Common myeloid progenitor, CD34-positive (primary cell): ENCODE results near the gene PI4K2A.

ENCODE experiments used
- CTCF ChIA-PET: fragments of 350-600 bp; sonication (Branson Sonifier 250); formaldehyde crosslinking; loops from one replicate; lab custom pipeline; 2021; ENCODE audit warnings: antibody characterized with exemption; lab: Charles Lee
- POLR2A ChIA-PET: fragments of 350-600 bp; sonication (Branson Sonifier 250); formaldehyde crosslinking; loops from one replicate; lab custom pipeline; 2021; ENCODE audit warnings: antibody characterized with exemption; lab: Charles Lee
- DNase-seq, 3 donors: peaks; one replicate each; pipeline versions ENCODE4 v3.0.0 to v3.0.0-alpha.2; 2013
- H3K27ac ChIP-seq, 2 experiments: 1 replicate in 1 of 2; 2 replicates in 1 of 2; pipeline ENCODE4 v1.7.0; 2013; ENCODE audit warnings: inconsistent platforms in 2 of 2, low read length in 2 of 2, mild to moderate bottlenecking in 2 of 2, low read depth in 1 of 2, moderate library complexity in 1 of 2; ENCODE audit not compliant: severe bottlenecking in 2 of 2, insufficient read depth in 1 of 2, poor library complexity in 1 of 2
- H3K27me3 ChIP-seq, 5 experiments: replicated peaks in 2 of 5; 1 replicate in 3 of 5; 2 replicates in 2 of 5; pipeline versions ENCODE4 v1.6.1 to v1.7.0; 2013; ENCODE audit warnings: low read length in 4 of 5, mild to moderate bottlenecking in 2 of 5, moderate library complexity in 2 of 5, inconsistent platforms in 1 of 5; ENCODE audit not compliant: insufficient read depth in 5 of 5, control insufficient read depth in 4 of 5
- H3K36me3 ChIP-seq, 4 experiments: 1 replicate in 2 of 4; 2 replicates in 2 of 4; pipeline versions ENCODE4 v1.6.1 to v1.7.0; 2013; ENCODE audit warnings: low read length in 3 of 4, control low read depth in 1 of 4, mild to moderate bottlenecking in 1 of 4; ENCODE audit not compliant: control insufficient read depth in 4 of 4, insufficient read depth in 4 of 4
- H3K4me1 ChIP-seq, 4 experiments: 1 replicate in 3 of 4; 2 replicates in 1 of 4; pipeline versions ENCODE4 v1.6.1 to v1.7.1; 2013; ENCODE audit warnings: low read length in 3 of 4, mild to moderate bottlenecking in 3 of 4, control low read depth in 1 of 4, inconsistent platforms in 1 of 4, moderate library complexity in 1 of 4; ENCODE audit not compliant: control insufficient read depth in 4 of 4, insufficient read depth in 4 of 4; ENCODE audit errors: control extremely low read depth in 1 of 4
- H3K4me3 ChIP-seq, 7 experiments: 1 replicate in 4 of 7; 2 replicates in 3 of 7; pipeline versions ENCODE4 v1.5.1 to v1.7.0; 2013; ENCODE audit warnings: mild to moderate bottlenecking in 7 of 7, low read length in 6 of 7, moderate library complexity in 6 of 7, inconsistent platforms in 2 of 7, low read depth in 2 of 7, control low read depth in 1 of 7; ENCODE audit not compliant: insufficient read depth in 4 of 7, control insufficient read depth in 1 of 7; ENCODE audit errors: extremely low read depth in 1 of 7
- H3K9me3 ChIP-seq, 5 experiments: 1 replicate in 4 of 5; 2 replicates in 1 of 5; pipeline versions ENCODE4 v1.6.1 to v1.7.1; 2013; ENCODE audit warnings: low read length in 4 of 5, mild to moderate bottlenecking in 2 of 5, inconsistent platforms in 1 of 5, low read depth in 1 of 5, moderate library complexity in 1 of 5; ENCODE audit not compliant: control insufficient read depth in 4 of 5, insufficient read depth in 2 of 5; ENCODE audit errors: control extremely low read depth in 1 of 5
- WGBS: methylation state at CpG from one replicate; pipeline ENCODE4 v1.1.5; 2013; ENCODE audit not compliant: insufficient coverage; 5-methylcytosine and 5-hydroxymethylcytosine counted together

Gene PI4K2A

GRCh38 chr10:97598407-97599271 is 41.8 kb upstream of the PI4K2A start:
- Histone ChIP-seq H3K36me3 (no peaks in the 10 kb centered on the region), H3K27ac (no peak overlapping the region), H3K4me1 (peaks cover 0 to 2% (median 0%) of the 10 kb centered on the region in 4 experiments), H3K27me3 (peaks cover 0 to 4% (median 0%) of the 10 kb centered on the region in 5 experiments), H3K4me3 (no peak overlapping the region), H3K9me3 (no peaks in the 10 kb centered on the region)
- WGBS = 98% methylated on average over 9 of the region's 19 CpGs
- ChIA-PET CTCF (interaction anchor here (1.2 to 2.4 kb wide), 3 partner anchors 12 to 26 kb away, joined by 3 to 8 read pairs (median 8); partner anchors contain the start of gene ANKRD2), POLR2A (interaction anchor here (0.7 kb wide), 1 partner anchor 28 kb away, joined by 3 read pairs; no protein-coding TSS in a partner anchor)
- DNase-seq = no peak

GRCh38 chr10:97599272-97599619 is 41.2 kb upstream of the PI4K2A start:
- ChIA-PET CTCF (interaction anchor here (1.2 to 1.6 kb wide), 2 partner anchors 13 to 28 kb away, joined by 3 read pairs; no protein-coding TSS in a partner anchor), POLR2A (no interaction called here)
- H3K27ac ChIP-seq = no peak overlapping the region
- H3K36me3 ChIP-seq = no peaks in the 10 kb centered on the region
- H3K27me3 ChIP-seq = peaks cover 0 to 4% (median 0%) of the 10 kb centered on the region in 5 experiments
- H3K9me3 ChIP-seq = no peaks in the 10 kb centered on the region
- peaks cover 0 to 2% (median 0%) of the 10 kb centered on the region in 4 experiments for H3K4me1 ChIP-seq
- no peak overlapping the region for H3K4me3 ChIP-seq
- 94% methylated on average over 3 of the region's 6 CpGs for WGBS
- DNase-seq = no peak

- no peak overlapping the region for H3K27ac ChIP-seq
- peaks cover 0 to 4% (median 0%) of the 10 kb centered on the region in 5 experiments for H3K27me3 ChIP-seq
- no peak overlapping the region for H3K4me3 ChIP-seq
- no peak for DNase-seq
- 100% methylated on average over 1 of the region's 1 CpG for whole genome bisulfite sequencing
- H3K4me1 ChIP-seq = peaks cover 0 to 2% (median 0%) of the 10 kb centered on the region in 4 experiments
- no peaks in the 10 kb centered on the region for H3K9me3 ChIP-seq
- ChIA-PET CTCF (interaction anchor here (0.9 to 1.6 kb wide), 2 partner anchors 25 to 26 kb away, joined by 3 to 4 read pairs; no protein-coding TSS in a partner anchor), POLR2A (no interaction called here)
- no peaks in the 10 kb centered on the region for H3K36me3 ChIP-seq
Measured at GRCh38 chr10:97600616-97601015, 39.9 kb upstream of the PI4K2A start.

GRCh38 chr10:97601268-97602215 is 38.9 kb upstream of the PI4K2A start:
- DNase-seq = no peak
- 95% methylated on average over 17 of the region's 21 CpGs for WGBS
- POLR2A ChIA-PET = no interaction called here
- peaks cover 0 to 4% (median 0%) of the 10 kb centered on the region in 5 experiments for H3K27me3 ChIP-seq
- H3K9me3 ChIP-seq = no peaks in the 10 kb centered on the region
- CTCF ChIA-PET = interaction anchor here (0.9 kb wide), 1 partner anchor 26 kb away, joined by 4 read pairs; no protein-coding TSS in a partner anchor
- peaks cover 0 to 2% (median 0%) of the 10 kb centered on the region in 4 experiments for H3K4me1 ChIP-seq
- H3K27ac ChIP-seq = no peak overlapping the region
- no peaks in the 10 kb centered on the region for H3K36me3 ChIP-seq
- H3K4me3 ChIP-seq = no peak overlapping the region

GRCh38 chr10:97607095-97607636 is 33.3 kb upstream of the PI4K2A start:
- Histone ChIP-seq H3K36me3 (no peaks in the 10 kb centered on the region), H3K27me3 (no peaks in the 10 kb centered on the region), H3K9me3 (no peaks in the 10 kb centered on the region), H3K4me1 (no peaks in the 10 kb centered on the region), H3K4me3 (no peak overlapping the region), H3K27ac (no peak overlapping the region)
- CTCF ChIA-PET = interaction anchor here (0.8 kb wide), 1 partner anchor 15 kb away, joined by 3 read pairs; no protein-coding TSS in a partner anchor
- WGBS = 94% methylated on average over 3 of the region's 5 CpGs
- DNase-seq = no peak
- POLR2A ChIA-PET = no interaction called here

GRCh38 chr10:97608991-97609561 is 31.4 kb upstream of the PI4K2A start:
- Histone ChIP-seq H3K9me3 (no peaks in the 10 kb centered on the region), H3K4me3 (no peak overlapping the region), H3K27me3 (no peaks in the 10 kb centered on the region), H3K4me1 (no peaks in the 10 kb centered on the region), H3K27ac (no peak overlapping the region), H3K36me3 (no peaks in the 10 kb centered on the region)
- POLR2A ChIA-PET = no interaction called here
- no peak for DNase-seq
- CTCF ChIA-PET = no interaction called here
- 100% methylated on average over 4 of the region's 13 CpGs for WGBS
